Mesenchymal stem cell (in vitro differentiated cells and primary cell): ENCODE results near the gene COL4A4. TPM values are rescaled to one million over a fixed set of nuclear protein-coding genes. Genes with fewer than 3 reads are reported as not detected.
A peak's percentile ranks its signal among the peaks of the same experiment; 100 is the strongest.

Experiments
- DNase-seq: peaks from one replicate; pipeline ENCODE4 v3.0.0-alpha.2; 2013
- H2AFZ ChIP-seq: one replicate; pipeline ENCODE4 v1.6.1; 2013; ENCODE audit warnings: low read depth, mild to moderate bottlenecking, control low read depth, inconsistent platforms, low read length, moderate library complexity
- H2AK5ac ChIP-seq: 2 replicates; pipeline ENCODE4 v1.6.1; 2013; ENCODE audit warnings: low read length, moderate library complexity, mild to moderate bottlenecking, inconsistent platforms; ENCODE audit not compliant: severe bottlenecking
- H2BK120ac ChIP-seq: one replicate; pipeline ENCODE4 v1.6.1; 2013; ENCODE audit warnings: low read depth, mild to moderate bottlenecking, inconsistent platforms, low read length, moderate library complexity
- H2BK12ac ChIP-seq, 2 experiments: one replicate each; pipeline ENCODE4 v1.6.1; 2013; ENCODE audit warnings: inconsistent platforms in 2 of 2, low read length in 2 of 2, mild to moderate bottlenecking in 2 of 2, moderate library complexity in 2 of 2, control low read depth in 1 of 2
- H2BK15ac ChIP-seq: one replicate; pipeline ENCODE4 v1.6.1; 2013; ENCODE audit warnings: mild to moderate bottlenecking, low read depth, inconsistent platforms; ENCODE audit not compliant: poor library complexity, severe bottlenecking
- H2BK5ac ChIP-seq: 2 replicates; pipeline ENCODE4 v1.6.1; 2013; ENCODE audit warnings: low read depth, mild to moderate bottlenecking, low read length, control low read depth, inconsistent platforms; ENCODE audit not compliant: poor library complexity, severe bottlenecking
- H3K14ac ChIP-seq, 2 experiments: one replicate each; pipeline ENCODE4 v1.6.1; 2013; ENCODE audit warnings: inconsistent platforms in 2 of 2, low read length in 2 of 2, control low read depth in 1 of 2, mild to moderate bottlenecking in 1 of 2, moderate library complexity in 1 of 2
- H3K18ac ChIP-seq, 2 experiments: one replicate each; pipeline ENCODE4 v1.6.1; 2013; ENCODE audit warnings: inconsistent platforms in 2 of 2, low read length in 2 of 2, control low read depth in 1 of 2, low read depth in 1 of 2, mild to moderate bottlenecking in 1 of 2
- H3K23ac ChIP-seq, 2 experiments: one replicate each; pipeline ENCODE4 v1.6.1; 2013; ENCODE audit warnings: inconsistent platforms in 2 of 2, low read length in 2 of 2, mild to moderate bottlenecking in 2 of 2, moderate library complexity in 2 of 2, control low read depth in 1 of 2
- H3K27ac ChIP-seq: 2 replicates; pipeline ENCODE4 v1.5.1; 2013; ENCODE audit warnings: mild to moderate bottlenecking, moderate library complexity, low read length, control low read depth, inconsistent platforms; ENCODE audit not compliant: poor library complexity, severe bottlenecking
- H3K27me3 ChIP-seq, 2 experiments: 2 replicates each; pipeline versions ENCODE4 v1.6.1 to v1.7.0; 2013; ENCODE audit warnings: low read length in 2 of 2, mild to moderate bottlenecking in 2 of 2, moderate library complexity in 2 of 2, control low read depth in 1 of 2, inconsistent platforms in 1 of 2; ENCODE audit not compliant: control insufficient read depth in 1 of 2, insufficient read depth in 1 of 2
- H3K36me3 ChIP-seq, 2 experiments: 2 replicates each; pipeline versions ENCODE4 v1.6.1 to v1.7.0; 2013; ENCODE audit warnings: low read length in 2 of 2, control low read depth in 1 of 2, inconsistent platforms in 1 of 2, low read depth in 1 of 2, mild to moderate bottlenecking in 1 of 2; ENCODE audit not compliant: insufficient read depth in 2 of 2, control insufficient read depth in 1 of 2
- H3K4ac ChIP-seq, 2 experiments: one replicate each; pipeline ENCODE4 v1.6.1; 2013; ENCODE audit warnings: inconsistent platforms in 2 of 2, low read length in 2 of 2, mild to moderate bottlenecking in 2 of 2, moderate library complexity in 2 of 2, control low read depth in 1 of 2, low read depth in 1 of 2
- H3K4me1 ChIP-seq: 2 replicates; pipeline ENCODE4 v1.6.1; 2013; ENCODE audit warnings: low read depth, low read length, control low read depth; ENCODE audit not compliant: control insufficient read depth, insufficient read depth
- H3K4me2 ChIP-seq: 2 replicates; pipeline ENCODE4 v1.6.1; 2013; ENCODE audit warnings: low read length, mild to moderate bottlenecking, inconsistent platforms; ENCODE audit not compliant: poor library complexity, severe bottlenecking
- H3K4me3 ChIP-seq, 2 experiments: 2 replicates each; pipeline versions ENCODE4 v1.5.1 to v1.7.0; 2013; ENCODE audit warnings: low read length in 2 of 2, mild to moderate bottlenecking in 2 of 2, control low read depth in 1 of 2, low read depth in 1 of 2; ENCODE audit not compliant: insufficient read depth in 1 of 2
- H3K79me1 ChIP-seq: replicated peaks from 2 replicates; pipeline ENCODE4 v1.6.1; 2013; ENCODE audit warnings: mild to moderate bottlenecking, control low read depth, low read length, inconsistent platforms; ENCODE audit not compliant: poor library complexity, severe bottlenecking
- H3K9ac ChIP-seq: 2 replicates; pipeline ENCODE4 v1.7.0; 2013; ENCODE audit warnings: mild to moderate bottlenecking, low read length, moderate library complexity
- H3K9me3 ChIP-seq: 2 replicates; pipeline ENCODE4 v1.7.0; 2013; ENCODE audit warnings: mild to moderate bottlenecking, low read length; ENCODE audit not compliant: control insufficient read depth
- H4K8ac ChIP-seq: one replicate; pipeline ENCODE4 v1.6.1; 2013; ENCODE audit warnings: inconsistent platforms, mild to moderate bottlenecking, low read length, moderate library complexity
- H4K91ac ChIP-seq: one replicate; pipeline ENCODE4 v1.6.1; 2013; ENCODE audit warnings: mild to moderate bottlenecking, low read length, inconsistent platforms
- WGBS: methylation state at CpG from one replicate; pipeline ENCODE4 v1.1.7; 2013; ENCODE audit warnings: mixed read lengths; 5-methylcytosine and 5-hydroxymethylcytosine counted together
- polyA plus RNA-seq, 2 experiments: library from polyadenylated mRNA; stranded (reverse); fragments of 200-250 nt; gene quantifications; one replicate each; pipeline ENCODE4 v1.2.3, GENCODE V29; 2013

COL4A4 gene
- 0.04 TPM for polyA plus RNA-seq (2013, experiment 1 of 2)
- 0.05 TPM for polyA plus RNA-seq (2013, experiment 2 of 2)

DNA sequence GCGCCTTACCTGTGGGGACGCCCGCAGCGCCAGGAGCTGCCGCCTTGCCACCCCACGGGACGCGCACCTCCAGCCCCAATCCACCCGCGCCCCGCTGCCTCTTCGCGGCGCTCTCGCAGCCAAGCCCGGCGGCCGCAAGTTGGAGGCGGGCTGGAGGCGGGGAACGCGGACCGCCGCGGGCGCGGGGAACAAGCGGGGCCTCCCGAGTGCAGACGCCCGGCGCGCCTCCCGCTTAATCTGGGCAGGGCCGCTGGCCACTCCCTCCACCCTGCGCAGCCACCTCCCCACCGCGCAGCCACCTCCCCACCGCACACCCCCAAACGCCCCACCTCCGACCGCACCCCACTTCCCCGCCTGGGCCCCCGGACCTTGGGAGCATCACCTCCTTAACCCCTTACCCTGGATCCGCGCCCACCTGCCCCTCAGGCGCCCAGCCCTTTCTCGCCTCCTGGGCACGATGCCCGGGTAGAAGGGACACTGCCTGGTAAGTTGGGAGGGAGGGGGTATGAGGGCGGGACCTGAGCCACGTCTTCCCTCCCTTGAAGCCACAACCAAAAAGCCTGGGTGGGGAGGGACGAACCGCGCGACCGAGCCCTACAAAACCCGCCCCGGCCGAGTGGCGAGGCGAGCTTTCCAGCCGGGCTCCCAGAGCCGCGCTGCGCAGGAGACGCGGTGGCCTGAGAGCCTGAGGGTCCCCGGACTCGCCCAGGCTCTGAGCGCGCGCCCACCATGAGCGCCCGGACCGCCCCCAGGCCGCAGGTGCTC lies at the start of gene COL4A4, which contains the start of gene COL4A3:
TSS of gene COL4A4 (minus strand) at position 208 of the 765 bp plus-strand sequence. CDS start 16,722 bp downstream, outside the sequence.
TSS of gene COL4A3 (plus strand) at position 627 of the 765 bp plus-strand sequence. CDS start at position 730, 103 bp downstream.
- no peak within 1 kb of the TSS for H3K27ac ChIP-seq
- H2BK120ac ChIP-seq, result no peak within 1 kb of the TSS
- H3K4me2 ChIP-seq, result peak within 1 kb of the TSS; percentile 89
- no peak within 1 kb of the TSS for H3K4ac ChIP-seq
- H4K91ac ChIP-seq, result no peak within 1 kb of the TSS
- peak within 1 kb of the TSS; percentile 19 for H2BK15ac ChIP-seq
- no peaks in the 10 kb centered on the region for H3K36me3 ChIP-seq
- H2AK5ac ChIP-seq, result no peak within 1 kb of the TSS
- H3K4me3 ChIP-seq, result peak within 1 kb of the TSS; percentile 54 to 69
- H3K23ac ChIP-seq, result peak within 1 kb of the TSS in 1 of 2 experiments; percentile 89
- WGBS, result 1% methylated on average over 53 of the region's 77 CpGs
- H4K8ac ChIP-seq, result no peak within 1 kb of the TSS
- H2BK12ac ChIP-seq, result no peak within 1 kb of the TSS
- H3K79me1 ChIP-seq, result no peaks in the 10 kb centered on the region
- H3K14ac ChIP-seq, result peak within 1 kb of the TSS in 1 of 2 experiments; percentile 84
- H2AFZ ChIP-seq, result peak within 1 kb of the TSS; percentile 27
- no peak within 1 kb of the TSS for H3K18ac ChIP-seq
- no peak within 1 kb of the TSS for H2BK5ac ChIP-seq
- peaks cover 62 to 71% of the 10 kb centered on the region in 2 experiments for H3K27me3 ChIP-seq
- peaks cover 18% of the 10 kb centered on the region for H3K4me1 ChIP-seq
- H3K9ac ChIP-seq, result no peak within 1 kb of the TSS
- no peak for DNase-seq
- peaks cover 13% of the 10 kb centered on the region for H3K9me3 ChIP-seq

DNA sequence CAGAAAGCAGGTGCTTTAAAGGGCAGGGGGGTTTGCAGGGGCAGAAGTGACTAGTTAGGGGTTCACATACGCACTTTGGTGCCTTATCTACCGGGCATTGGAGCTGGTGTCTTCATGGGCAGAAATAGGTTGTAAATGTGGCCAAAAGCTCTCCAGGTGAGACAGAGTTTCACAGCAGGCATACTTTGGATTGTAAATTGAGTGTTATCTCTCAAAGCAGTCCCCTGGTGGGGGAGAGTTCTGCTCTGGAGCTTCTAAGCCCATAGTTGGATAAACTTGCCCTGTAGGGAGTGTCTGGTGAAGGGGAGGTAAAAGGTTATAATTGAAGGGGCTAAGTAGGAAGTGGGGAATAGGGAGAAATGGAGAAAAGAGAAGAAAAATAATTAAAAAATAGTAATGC lies 43.6 kb upstream of the COL4A4 start:
- Histone ChIP-seq H3K79me1 (no peaks in the 10 kb centered on the region), H3K4me2 (no peak overlapping the region), H3K27ac (no peak overlapping the region), H3K9ac (no peak overlapping the region), H4K91ac (no peak overlapping the region), H3K9me3 (no peaks in the 10 kb centered on the region), H3K36me3 (no peaks in the 10 kb centered on the region), H3K4ac (no peak overlapping the region), H2AFZ (no peak overlapping the region), H2AK5ac (no peak overlapping the region), H3K23ac (no peak overlapping the region), H3K4me1 (no peaks in the 10 kb centered on the region), H2BK12ac (no peak overlapping the region), H3K4me3 (no peak overlapping the region), H3K27me3 (no peaks in the 10 kb centered on the region), H2BK120ac (no peak overlapping the region), H2BK15ac (no peak overlapping the region), H2BK5ac (no peak overlapping the region), H3K14ac (no peak overlapping the region), H4K8ac (no peak overlapping the region), H3K18ac (no peak overlapping the region)
- no peak for DNase-seq
- 51% methylated on average over 2 of the region's 2 CpGs for WGBS

DNA sequence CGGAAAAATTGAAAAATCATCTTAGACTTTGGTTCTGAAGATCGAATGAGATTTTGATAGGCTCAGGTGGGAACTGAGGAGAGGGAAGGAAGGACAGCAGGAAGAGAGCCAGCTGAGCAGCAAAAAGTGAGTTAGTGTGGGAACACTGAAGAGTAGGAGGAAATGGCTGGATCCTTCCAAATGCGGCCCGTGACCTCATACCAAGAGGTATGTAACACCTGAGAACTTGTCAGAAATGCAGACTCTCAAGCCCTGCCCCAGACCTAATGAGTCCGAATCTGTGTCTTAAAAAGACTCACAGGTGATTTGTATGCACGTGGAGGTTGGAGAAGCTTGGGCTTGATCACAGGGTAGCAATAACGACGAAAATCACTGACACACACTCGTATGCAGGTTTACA lies 42.4 kb upstream of the COL4A4 start:
- Histone ChIP-seq H4K91ac (no peak overlapping the region), H3K18ac (no peak overlapping the region), H2BK15ac (no peak overlapping the region), H3K23ac (no peak overlapping the region), H3K27ac (no peak overlapping the region), H3K4me2 (no peak overlapping the region), H3K4ac (no peak overlapping the region), H2AK5ac (no peak overlapping the region), H2BK12ac (no peak overlapping the region), H3K4me1 (no peaks in the 10 kb centered on the region), H4K8ac (no peak overlapping the region), H2BK120ac (no peak overlapping the region), H3K36me3 (no peaks in the 10 kb centered on the region), H3K4me3 (no peak overlapping the region), H3K9me3 (no peaks in the 10 kb centered on the region), H3K79me1 (no peaks in the 10 kb centered on the region), H2BK5ac (no peak overlapping the region), H3K27me3 (no peaks in the 10 kb centered on the region), H2AFZ (no peak overlapping the region), H3K9ac (no peak overlapping the region), H3K14ac (no peak overlapping the region)
- DNase-seq, result no peak
- 83% methylated on average over 8 of the region's 9 CpGs for WGBS

DNA sequence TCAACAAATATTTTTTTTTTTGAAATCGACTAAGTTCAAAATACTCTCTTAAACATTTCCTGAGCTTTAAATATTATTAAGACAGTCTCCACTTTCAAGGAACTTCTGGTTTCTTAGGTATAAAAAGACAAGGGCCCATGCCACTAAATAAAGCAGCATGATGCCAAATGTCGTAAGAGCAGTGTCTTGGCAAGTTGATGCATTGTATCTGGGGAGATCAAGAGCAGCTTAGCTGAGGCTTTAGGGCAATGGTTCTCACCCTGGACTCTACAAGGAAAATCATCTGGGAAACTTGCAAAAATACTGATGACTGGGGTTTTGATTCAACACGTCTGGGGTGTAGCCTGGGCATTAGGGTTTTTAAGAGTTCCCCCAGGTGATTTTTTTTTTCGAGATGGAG lies 41.7 kb upstream of the COL4A4 start:
- WGBS, result 85% methylated on average over 4 of the region's 4 CpGs
- no peak overlapping the region for H2BK5ac ChIP-seq
- H3K9ac ChIP-seq, result no peak overlapping the region
- H3K18ac ChIP-seq, result no peak overlapping the region
- H3K4me1 ChIP-seq, result no peaks in the 10 kb centered on the region
- H2BK12ac ChIP-seq, result no peak overlapping the region
- H3K79me1 ChIP-seq, result no peaks in the 10 kb centered on the region
- H2BK15ac ChIP-seq, result no peak overlapping the region
- H3K4me3 ChIP-seq, result no peak overlapping the region
- H3K9me3 ChIP-seq, result no peaks in the 10 kb centered on the region
- no peak overlapping the region for H3K4me2 ChIP-seq
- H3K23ac ChIP-seq, result no peak overlapping the region
- DNase-seq, result no peak
- H3K14ac ChIP-seq, result no peak overlapping the region
- H3K36me3 ChIP-seq, result no peaks in the 10 kb centered on the region
- H2BK120ac ChIP-seq, result no peak overlapping the region
- H3K4ac ChIP-seq, result no peak overlapping the region
- H2AK5ac ChIP-seq, result no peak overlapping the region
- no peak overlapping the region for H2AFZ ChIP-seq
- H3K27ac ChIP-seq, result no peak overlapping the region
- no peak overlapping the region for H4K8ac ChIP-seq
- H3K27me3 ChIP-seq, result no peaks in the 10 kb centered on the region
- H4K91ac ChIP-seq, result no peak overlapping the region
